HG02610 (cell line): Measurements from ENCODE around the gene CLTA.

Experiments used
- ATAC-seq: cut with Tn5 transposase; IDR thresholded peaks from one replicate; pipeline ENCODE4 v1.9.1; 2021; ENCODE audit warnings: mild to moderate bottlenecking, moderate library complexity; ENCODE audit not compliant: unreplicated experiment

CLTA gene, protein sequence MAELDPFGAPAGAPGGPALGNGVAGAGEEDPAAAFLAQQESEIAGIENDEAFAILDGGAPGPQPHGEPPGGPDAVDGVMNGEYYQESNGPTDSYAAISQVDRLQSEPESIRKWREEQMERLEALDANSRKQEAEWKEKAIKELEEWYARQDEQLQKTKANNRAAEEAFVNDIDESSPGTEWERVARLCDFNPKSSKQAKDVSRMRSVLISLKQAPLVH

DNA sequence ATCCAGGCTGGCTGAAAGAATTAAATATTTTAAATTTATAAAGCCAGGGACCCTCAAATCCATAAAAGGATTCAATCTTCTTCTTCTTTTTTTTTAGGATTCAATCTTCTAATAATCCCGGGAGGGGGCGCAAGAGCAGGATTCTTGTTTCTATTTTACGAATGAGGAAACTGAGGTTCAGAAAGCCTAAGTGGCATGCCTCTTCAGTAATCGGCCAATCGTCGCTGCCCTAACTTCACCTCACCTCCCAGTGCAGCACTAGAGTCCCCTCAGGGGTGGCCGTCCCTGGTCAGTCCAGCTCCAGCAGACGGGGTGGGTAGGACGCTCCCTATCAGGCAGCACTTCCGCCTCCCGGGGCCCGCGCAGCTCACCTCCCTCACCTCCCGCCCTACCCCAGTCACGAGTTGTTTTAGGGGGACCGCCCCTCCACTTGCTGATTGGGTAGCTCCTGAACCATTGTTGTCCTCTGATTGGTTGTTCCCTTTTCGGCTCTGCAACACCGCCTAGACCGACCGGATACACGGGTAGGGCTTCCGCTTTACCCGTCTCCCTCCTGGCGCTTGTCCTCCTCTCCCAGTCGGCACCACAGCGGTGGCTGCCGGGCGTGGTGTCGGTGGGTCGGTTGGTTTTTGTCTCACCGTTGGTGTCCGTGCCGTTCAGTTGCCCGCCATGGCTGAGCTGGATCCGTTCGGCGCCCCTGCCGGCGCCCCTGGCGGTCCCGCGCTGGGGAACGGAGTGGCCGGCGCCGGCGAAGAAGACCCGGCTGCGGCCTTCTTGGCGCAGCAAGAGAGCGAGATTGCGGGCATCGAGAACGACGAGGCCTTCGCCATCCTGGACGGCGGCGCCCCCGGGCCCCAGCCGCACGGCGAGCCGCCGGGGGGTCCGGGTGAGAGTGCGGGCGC lies at the start of gene CLTA:
Gene CLTA, plus strand, starts transcription at position 534 of the 902 bp plus-strand sequence. Its CDS starts 136 bp downstream, at position 670.
- ATAC-seq, result peak; percentile 98

DNA sequence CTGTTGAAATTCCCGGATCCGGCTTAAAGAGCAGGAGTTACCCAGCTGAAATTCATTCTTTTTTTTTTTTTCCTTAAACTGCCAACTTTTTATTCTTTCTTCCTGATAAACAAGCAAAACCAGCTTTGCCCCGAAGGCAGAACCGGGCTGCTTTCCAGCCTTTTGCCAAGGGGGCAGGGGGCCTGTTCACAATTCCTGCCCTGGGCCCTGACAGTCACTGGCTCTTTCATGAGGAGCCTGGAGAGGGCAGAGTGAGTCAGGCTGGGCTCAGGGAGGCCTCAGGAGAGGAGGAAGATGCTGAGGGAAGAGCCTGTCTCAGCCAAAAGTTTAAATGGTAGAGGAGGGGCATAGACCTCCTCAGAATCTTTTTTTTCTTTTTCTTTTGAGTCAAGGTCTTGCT lies 49.4 kb upstream of the CLTA start:
- no peak for ATAC-seq

DNA sequence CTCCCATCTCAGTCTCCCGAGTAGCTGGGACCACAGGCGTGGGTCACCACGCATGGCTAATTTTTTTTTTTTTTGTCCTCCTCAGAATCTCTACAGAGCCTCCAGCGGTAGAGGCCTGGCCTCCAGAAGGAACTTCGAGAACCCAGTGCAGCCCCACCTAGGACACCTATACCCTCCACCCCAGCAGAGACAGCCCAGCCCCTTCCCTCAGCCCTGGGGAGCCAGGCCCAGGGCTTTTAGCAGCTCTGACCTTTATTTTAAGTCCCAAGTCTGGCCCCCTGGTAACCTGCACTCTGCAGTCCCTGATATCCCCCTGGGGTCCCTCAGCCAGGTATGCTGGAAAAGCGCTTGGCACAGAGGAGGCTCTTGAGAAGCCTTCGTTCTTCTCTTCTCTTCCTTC lies 49.0 kb upstream of the CLTA start:
- no peak for ATAC-seq

DNA sequence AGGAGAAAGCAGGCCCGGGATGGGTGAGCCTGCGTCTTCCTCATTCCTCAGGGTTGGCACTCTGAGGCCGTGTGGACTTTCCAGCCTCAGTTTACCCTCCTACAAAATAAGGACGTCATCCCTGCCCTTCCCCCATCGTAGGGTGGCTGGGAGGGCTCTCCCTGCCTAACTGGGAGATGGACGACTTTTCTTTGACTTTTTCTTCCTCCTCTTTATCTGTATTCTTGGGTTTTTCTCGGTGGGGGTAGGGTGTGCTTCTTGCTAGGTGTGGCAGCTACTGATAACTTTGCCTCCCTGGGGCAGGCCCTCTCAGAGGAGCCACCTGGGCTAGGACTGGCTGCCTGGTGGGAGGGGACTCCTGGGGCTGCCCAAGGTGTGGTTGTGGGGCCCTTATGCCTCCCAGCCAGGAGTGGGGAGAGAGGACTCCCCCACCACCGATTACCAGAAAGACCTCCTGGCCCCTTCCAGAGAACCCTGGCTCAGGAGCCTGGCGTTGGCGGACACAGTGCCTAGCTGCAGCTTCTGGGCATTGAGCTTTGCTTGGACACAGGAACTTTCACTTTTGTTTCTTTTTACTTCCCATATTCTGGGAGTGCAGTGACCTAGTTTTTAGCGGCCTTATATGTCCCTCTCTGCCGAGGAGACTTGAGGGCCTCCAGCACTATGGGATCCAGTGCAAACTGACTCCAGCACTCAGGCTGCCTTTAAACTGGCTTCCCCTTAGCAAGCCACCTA lies 48.0 kb upstream of the CLTA start:
- ATAC-seq, result no peak

DNA sequence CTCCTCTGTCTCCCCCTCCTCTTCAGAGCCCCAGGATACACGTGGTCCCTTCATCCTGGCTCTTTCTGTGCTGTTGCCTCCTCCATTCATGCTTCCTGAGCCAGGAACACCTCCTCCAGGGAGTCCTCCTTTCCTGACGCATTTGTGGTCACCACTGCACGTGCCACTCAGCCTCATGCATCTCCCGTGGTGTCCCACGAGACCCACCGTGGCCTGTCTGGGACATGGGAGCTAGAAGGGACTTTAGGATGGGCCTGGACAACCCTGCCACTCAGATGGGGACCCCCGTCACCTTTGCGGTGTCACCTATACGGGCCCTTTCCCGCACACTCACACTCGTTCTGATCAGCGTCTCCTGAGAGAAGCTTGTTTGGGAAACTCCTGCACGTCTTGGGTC lies 47.5 kb upstream of the CLTA start:
- no peak for ATAC-seq

DNA sequence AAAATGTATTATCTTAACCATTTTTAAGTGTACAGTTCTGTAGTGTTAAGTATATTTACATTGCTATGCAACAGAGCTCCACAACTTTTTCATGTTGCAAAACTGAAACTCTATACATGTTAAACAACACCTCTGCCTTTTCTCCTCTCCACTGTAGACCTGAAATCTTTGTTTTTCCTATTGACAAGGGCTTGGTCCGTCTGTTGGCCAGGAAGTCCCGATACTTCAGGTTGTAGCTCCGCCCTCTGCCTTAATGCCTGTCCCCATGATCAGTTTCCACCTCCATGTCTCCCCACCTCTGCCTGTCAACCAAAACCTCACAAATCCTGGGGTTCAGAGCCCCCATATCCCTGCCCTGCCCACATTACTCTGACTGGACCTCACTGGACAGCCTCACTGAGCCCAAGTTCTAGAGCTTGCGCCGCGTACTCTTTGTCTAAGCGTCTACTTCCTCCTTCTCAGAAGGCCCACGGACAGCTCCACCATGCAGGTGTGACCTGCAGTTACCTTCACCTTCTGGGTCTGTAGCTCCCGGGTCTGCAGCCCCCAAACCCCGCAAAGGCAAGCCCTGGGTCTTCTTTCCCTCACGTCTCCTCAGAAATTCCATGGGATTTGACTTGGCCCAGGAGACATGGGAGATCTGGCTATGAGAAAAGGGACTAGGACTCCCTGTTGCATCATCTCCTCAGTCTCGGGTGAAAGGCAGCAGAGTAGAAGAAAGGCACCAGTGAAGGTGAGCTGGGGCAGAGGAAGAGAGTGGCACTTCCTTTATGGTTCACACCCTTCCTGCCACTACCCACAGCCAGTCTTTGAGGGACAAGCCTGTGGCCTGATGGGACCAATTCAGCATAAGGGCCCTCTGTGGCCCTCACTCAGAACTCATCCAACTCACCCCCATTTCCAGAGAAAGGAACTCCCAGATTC lies 46.1 kb upstream of the CLTA start:
- ATAC-seq, result no peak

DNA sequence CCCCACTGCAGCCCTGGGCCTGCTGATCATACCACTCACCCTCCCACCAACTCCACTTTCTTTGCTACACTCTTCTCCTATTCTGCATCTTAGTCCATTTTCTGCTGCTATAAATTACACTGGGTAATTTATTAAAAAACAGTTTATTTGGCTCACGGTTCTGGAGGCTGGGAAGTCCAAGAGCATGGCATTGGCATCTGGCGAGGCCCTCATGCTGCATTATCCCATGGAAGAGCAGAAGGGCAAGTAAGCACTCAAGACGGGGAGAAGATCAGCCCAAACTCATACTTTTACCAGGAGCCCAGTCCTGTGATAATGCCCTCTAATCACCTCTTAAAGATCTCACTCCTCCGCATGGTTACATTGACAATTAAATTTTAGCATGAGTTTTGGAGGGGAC lies 44.8 kb upstream of the CLTA start:
- no peak for ATAC-seq

DNA sequence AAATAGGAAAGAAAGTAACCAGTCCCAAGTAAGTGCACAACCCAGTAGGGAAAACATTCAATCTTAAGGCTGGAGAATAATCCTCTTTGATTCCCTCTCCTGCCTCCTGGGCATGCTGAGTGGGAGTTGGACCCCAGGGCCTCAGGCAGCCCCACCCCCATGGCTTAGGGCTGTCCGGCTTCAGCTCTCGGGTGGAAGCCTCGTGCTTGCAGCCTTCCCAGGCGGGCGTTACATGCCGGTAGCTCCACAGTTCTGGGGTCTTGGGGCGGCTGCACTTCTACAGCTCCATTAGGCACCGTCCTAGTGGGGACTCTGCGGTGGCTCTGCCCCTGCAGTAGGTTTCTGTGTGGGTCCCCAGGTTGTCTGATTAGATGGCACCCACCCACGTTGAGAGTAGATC lies 44.1 kb upstream of the CLTA start:
- ATAC-seq, result no peak

DNA sequence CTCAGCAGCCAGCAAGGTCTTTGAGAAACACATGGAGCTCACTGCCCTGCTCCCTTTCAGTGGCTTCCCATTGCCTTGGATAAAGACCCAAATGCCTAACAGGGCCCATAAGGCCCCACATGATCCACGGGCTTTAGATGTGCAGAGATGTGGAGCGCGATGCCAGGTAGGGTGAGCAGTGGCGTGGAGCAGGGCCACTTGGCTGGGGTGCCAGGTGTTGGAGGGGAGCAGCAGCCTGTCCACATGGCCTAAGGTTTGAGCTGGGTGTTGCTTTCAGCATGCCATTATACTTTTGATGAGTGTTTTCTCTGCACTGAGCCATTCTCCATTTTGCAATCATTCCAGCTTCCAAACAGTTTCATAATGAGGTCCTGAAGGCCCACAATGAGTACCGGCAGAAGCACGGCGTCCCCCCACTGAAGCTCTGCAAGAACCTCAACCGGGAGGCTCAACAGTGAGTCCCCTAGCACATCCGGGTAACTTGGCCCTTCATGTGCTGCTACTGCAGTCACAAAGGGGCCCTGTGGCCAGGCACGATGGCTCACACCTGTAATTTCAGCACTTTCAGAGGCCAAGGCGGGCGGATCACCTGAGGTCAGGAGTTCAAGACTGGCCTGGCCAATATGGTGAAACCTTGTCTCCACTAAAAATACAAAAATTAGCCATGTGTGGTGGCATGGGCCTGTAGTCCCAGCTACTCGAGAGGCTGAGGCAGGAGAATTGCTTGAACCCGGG lies 43.1 kb upstream of the CLTA start:
- ATAC-seq, result no peak

DNA sequence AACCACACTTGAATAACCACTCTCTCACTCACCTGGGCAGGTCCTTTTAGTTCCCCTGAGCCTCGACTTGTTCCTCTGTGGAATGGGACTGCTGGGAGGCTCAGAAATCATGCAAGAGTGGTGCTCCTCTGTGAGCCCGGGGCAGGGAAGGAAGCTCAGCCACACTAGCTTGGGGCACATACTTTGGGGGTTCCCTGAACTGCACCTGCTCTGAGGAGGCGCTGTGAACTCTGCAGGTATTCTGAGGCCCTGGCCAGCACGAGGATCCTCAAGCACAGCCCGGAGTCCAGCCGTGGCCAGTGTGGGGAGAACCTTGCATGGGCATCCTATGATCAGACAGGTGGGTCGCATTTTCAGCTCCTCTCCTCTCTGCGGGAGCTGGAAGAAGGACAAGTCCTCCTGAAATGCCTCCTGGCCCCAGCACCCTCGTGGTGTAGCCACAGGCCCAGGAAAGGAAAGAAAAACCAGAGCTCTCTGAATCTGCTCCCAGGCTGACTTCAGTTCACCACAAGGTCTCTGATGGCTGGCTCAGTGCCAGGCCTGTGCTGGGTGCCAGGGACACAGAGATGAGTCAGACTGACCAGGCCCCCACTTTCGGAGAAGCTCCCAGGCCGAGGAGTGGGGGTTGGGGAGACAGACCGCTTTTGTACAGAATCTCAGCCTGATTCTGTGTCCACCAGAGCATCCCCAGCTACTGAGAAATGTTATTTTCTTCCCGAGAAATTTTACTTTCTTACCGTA lies 42.2 kb upstream of the CLTA start:
- peak; percentile 30 for ATAC-seq

DNA sequence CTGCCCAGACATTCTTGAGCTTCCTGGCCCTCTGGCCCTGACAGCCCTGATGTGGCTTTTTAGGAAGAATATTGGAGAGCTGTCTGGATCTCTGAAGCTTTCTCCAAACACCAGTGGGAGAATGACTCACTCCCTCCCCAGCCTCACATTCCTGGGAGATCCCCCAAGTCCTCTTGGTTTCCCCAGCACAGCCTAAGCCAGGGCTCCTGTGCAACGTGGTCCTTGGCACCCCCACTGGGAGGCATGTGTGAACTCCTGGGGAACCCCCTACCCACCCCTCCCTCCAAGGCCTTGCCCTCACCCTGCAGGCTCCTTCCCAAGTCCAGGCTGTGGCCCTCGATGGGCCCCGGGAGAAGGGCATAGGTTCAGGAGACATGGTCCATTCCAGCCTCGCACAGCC lies 41.5 kb upstream of the CLTA start:
- ATAC-seq, result no peak

DNA sequence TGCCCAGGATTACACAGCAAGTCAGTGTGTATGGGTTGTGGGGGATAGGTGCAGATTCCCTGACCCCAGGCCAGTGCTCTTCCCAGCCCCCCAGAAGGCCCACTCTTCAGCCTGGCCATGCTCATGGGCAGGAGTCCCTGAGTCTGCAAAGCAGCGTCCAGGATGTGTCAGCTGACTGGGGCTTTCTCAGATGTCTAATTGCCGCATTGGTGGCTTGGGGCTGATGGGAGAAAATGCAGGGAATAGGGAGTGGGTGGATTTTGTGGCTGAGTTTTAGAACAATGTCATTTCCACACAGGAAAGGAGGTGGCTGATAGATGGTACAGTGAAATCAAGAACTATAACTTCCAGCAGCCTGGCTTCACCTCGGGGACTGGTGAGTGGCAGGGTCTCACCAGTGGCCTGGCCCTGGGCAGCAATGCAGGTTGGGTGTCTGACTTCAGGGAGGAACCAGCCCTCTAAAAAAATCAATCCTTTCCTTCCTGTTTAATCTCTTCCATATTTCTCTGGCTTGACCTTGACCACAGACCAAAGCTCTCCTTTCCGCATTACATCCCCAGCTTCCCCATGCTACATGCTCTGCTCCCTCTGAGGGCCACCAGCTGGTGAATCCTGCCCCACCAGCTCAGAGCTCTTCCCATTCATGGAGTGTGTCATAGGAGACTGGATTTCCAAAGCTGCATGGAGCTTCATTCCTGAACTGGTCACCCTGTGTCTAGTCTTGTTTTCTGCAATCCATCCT lies 40.0 kb upstream of the CLTA start:
- no peak for ATAC-seq

DNA sequence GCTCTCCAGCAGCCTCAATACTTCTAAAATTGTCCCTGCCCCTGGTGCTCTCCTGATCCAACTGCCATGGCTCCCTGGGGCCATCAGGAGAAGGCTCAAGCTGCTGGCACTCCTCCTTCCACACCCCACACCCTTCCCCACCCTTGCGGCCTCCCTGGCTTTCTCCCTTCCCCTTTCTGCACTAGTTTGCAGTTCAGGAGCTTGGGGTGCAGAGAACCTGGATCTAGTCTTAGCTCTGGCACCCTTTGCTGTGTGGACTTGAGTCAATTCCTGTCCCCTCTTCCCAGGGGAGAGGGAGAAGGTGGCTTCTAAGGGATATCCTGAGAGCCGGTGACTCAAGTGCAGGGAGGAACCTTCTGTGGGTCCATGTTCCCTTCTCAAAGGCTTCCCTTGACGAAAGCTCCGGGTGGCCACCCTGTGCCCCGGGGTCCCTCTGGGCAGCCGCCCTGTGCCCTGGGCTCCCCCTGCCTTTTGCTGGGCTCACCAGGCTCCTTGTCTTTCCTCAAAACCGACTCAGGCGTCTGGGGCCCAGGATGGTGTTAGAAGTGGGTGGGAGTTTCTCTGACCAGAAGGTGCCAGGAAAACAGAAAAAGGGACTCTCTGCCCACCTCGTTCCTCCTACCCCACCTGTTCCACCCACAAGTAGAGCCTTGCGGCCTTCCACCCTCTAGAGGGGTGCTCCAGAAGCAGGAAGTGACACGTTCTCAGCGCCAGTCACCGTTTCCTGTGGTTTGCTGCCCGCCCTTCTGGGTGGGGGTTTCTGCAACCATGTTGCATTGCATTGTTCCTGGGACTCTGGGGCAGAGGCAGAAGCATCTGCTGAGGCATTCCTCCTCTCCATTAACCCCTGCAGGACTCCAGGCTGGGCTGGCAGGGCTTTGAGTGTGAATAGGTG lies 39.2 kb upstream of the CLTA start:
- peak; percentile 85 for ATAC-seq

DNA sequence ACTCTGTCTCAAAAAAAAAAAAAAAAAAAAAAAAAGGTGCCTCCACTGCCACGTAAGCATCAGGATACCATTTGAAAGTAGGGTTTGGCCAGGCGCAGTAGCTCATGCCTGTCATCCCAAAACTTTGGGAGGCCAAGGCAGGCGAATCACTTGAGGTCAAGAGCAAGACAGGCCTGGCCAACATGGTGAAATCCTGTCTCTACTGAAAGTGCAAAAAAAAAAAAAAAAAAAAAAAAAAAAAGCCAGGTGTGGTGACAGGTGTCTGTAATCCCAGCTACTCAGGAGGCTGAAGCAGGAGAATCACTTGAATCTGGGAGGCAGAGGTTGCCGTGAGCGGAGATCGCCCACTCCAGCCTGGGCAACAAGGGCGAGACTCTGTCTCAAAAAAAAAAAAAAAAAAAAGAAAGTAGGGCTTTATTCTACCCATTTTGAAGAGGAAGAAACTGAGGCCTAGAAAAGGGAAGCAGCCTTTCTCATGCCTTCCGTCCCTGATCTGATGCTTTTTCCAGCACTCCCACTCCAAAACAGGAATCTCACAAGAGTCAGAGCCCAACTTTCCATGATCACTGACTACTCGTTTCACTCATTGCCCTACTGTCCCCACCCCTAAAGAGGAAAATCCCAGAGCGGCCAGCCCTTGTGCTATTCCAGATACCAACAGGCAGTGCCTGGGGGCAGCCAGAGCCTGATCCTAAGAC lies 37.8 kb upstream of the CLTA start:
- no peak for ATAC-seq

DNA sequence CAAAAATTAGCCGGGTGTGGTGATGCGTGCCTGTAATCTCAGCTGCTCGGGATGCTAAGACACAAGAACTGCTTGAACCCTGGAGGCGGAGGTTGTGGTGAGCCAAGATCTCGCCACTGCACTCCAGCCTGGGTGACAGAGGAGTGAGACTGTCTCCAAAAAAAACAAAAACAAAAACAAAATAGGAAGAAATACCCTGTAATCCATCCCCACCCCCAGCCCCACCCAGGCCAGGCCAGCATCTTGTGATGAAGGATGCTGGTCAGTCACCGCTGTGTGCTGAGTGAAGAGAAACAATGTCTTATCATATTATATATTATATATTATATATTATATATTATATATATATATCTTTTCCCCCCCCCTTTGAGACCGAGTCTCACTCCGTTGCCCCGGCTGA lies 37.0 kb upstream of the CLTA start:
- ATAC-seq, result peak; percentile 28

DNA sequence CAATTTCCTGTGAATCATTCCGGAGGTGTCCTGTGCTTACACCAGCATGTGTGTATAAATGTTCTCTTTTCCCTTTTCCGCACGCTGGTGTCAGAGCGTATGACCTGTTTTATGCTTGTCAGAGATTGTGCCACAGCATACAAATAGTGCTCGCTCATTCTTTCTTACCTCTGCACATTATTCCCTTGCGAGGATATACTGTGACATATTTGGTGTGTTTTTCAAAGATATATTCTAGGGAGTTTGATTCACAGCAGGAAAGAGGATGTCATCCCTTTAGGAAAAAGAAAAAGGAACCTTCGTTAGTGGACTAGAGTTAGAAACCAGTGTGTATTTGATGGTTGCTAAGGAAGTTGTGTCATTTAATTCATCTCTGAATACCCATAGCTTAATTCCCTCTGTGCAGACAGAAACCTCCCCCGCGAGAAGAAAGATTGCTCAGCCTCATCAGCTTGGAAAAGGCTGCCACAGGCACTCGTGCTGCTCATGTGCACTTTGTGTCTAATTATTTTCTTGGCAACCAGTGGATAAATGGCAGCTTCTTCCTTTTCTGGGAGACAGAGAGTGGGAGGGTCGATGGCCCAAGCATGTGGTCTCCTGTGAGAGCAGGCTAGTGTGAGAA lies 36.3 kb upstream of the CLTA start:
- no peak for ATAC-seq

DNA sequence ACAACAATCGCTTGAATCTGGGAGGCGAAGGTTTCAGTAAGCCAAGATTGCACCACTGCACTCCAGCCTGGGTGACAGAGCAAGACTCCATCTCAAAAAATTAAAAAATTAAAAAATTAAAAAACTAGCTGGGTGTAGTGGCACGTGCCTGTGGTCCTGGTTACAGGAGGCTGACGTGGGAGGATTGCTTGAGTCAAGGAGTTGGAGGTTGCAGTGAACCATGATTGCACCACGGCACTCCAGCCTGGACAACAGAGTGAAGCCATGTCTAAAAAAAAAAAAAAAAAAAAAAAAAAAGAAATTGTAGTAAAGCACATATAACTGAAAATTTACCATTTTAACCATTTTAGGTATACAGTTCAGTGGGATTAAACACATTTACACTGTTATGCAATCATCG lies 34.6 kb upstream of the CLTA start:
- ATAC-seq, result no peak
